AG04450 (cell line): ENCODE data around the gene GAR1. TPM values are rescaled to one million over a fixed set of nuclear protein-coding genes. Genes with fewer than 3 reads are reported as not detected.

Experiments used
- CTCF ChIA-PET: fragments of 300-600, 350-600 bp; formaldehyde crosslinking; extraction: SDS; loops from one replicate; lab custom pipeline; 2022; ENCODE audit warnings: antibody characterized with exemption, inconsistent platforms; lab: Charles Lee
- POLR2A ChIA-PET: fragments of 350-600 bp; formaldehyde crosslinking; extraction: SDS; loops from one replicate; lab custom pipeline; 2021; ENCODE audit warnings: antibody characterized with exemption, inconsistent platforms; lab: Yijun Ruan, JAX
- DNase-seq: peaks from one replicate; pipeline ENCODE4 v3.0.0-alpha.2; 2011; ENCODE audit warnings: low read depth, low spot score
- H3K27ac ChIP-seq: one replicate; pipeline ENCODE4 v1.5.1; 2012; ENCODE audit warnings: low read depth, low read length, control low read depth
- H3K27me3 ChIP-seq: one replicate; pipeline ENCODE4 v1.6.0; 2012; ENCODE audit warnings: low read length; ENCODE audit not compliant: control insufficient read depth, insufficient read depth
- H3K4me3 ChIP-seq: 2 replicates; pipeline ENCODE4 v1.5.1; 2011; ENCODE audit warnings: mild to moderate bottlenecking, low read depth, low read length, control low read depth
- H3K9me3 ChIP-seq: 2 replicates; pipeline ENCODE4 v1.5.1; 2012; ENCODE audit warnings: low read length; ENCODE audit not compliant: control insufficient read depth, insufficient read depth
- polyA plus RNA-seq: library from polyadenylated mRNA; depleted of rRNA; stranded (reverse); fragments of >200 nt; gene quantifications from 2 replicates; pipeline ENCODE4 v1.2.3, GENCODE V29; 2011
- TF ChIP-seq, protein P1 (sequence below): IDR thresholded peaks from 2 replicates; pipeline ENCODE4 v1.5.1; 2011; ENCODE audit warnings: low read depth, low read length, control low read depth, inconsistent platforms

Gene GAR1
- polyA plus RNA-seq, 1 experiment, result 23.7 TPM

DNA sequence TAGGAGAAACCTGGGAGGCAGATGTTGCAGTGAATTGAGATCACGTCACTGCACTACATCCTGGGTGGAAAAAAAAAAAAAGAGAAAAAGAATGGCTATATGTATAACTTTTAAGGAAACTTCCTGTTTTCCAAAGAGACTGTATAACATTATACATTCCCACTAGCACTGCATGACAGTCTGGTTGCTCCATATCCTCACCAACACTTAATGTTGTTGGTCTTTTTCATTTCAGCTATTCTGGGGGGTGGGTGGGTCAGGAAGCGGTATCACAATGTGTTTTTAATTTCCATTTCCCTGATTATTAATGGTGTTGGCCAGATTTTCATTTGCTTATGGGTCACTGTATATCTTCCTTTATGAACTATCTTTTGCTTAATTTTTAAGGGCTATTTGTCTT lies 45.7 kb downstream of the GAR1 start:
- POLR2A ChIA-PET, result no interaction called here
- Histone ChIP-seq H3K9me3 (no peaks in the 10 kb centered on the region), H3K27ac (no peak overlapping the region), H3K4me3 (no peak overlapping the region), H3K27me3 (no peaks in the 10 kb centered on the region)
- TF ChIP-seq, protein P1, sequence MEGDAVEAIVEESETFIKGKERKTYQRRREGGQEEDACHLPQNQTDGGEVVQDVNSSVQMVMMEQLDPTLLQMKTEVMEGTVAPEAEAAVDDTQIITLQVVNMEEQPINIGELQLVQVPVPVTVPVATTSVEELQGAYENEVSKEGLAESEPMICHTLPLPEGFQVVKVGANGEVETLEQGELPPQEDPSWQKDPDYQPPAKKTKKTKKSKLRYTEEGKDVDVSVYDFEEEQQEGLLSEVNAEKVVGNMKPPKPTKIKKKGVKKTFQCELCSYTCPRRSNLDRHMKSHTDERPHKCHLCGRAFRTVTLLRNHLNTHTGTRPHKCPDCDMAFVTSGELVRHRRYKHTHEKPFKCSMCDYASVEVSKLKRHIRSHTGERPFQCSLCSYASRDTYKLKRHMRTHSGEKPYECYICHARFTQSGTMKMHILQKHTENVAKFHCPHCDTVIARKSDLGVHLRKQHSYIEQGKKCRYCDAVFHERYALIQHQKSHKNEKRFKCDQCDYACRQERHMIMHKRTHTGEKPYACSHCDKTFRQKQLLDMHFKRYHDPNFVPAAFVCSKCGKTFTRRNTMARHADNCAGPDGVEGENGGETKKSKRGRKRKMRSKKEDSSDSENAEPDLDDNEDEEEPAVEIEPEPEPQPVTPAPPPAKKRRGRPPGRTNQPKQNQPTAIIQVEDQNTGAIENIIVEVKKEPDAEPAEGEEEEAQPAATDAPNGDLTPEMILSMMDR, result no peak
- CTCF ChIA-PET, result no interaction called here
- DNase-seq, result no peak

DNA sequence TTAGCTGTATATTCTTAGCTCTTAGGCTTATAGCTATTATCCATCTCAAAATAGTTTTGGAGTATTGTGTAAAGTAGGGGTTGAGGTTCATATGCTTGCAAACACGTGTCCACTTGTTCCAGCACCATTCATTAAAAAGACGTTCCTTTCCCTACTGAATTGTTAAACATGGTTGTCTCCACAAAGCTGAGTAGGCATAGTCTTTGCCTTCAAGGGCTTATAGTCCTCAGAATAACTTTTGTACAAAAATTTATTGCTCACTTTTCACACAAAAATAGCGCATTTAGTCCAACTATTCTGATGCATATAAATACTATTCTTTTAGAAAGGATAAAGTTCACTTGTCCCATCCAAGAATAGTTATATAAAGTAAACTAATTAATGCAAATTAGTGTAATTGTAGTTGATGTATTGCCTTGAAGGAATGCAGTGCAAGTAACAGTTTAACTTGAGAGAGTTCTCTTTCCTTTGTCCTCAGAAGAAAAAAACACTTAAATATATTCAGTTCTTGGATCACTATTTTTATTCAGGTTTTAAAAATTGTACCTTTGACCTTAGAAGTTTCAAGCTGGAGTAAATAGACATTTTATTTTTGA lies 46.5 kb downstream of the GAR1 start:
- no peak overlapping the region for H3K27ac ChIP-seq
- no peak for DNase-seq
- TF ChIP-seq, protein P1, result no peak
- CTCF ChIA-PET, result no interaction called here
- no peak overlapping the region for H3K4me3 ChIP-seq
- POLR2A ChIA-PET, result no interaction called here
- no peaks in the 10 kb centered on the region for H3K27me3 ChIP-seq
- H3K9me3 ChIP-seq, result no peaks in the 10 kb centered on the region

DNA sequence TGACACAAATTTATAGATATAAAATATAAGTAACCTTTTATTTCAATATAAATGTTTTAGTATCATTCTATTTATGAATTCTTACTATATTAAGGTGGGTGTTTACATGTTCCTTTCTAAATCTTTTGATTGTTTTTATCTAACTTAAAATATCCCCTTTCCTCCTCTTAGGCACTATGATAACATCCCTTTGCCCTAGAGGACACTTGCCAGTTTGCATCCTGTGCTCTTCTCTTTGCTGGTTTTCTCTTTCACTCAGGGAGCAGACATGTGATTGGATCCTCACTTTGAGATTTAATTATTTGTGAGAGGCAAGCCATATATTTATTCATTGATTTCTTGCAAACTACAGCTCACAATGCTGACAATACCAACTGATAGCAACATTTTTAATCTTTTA lies 48.6 kb downstream of the GAR1 start:
- ChIA-PET CTCF (no interaction called here), POLR2A (no interaction called here)
- no peak overlapping the region for H3K27ac ChIP-seq
- TF ChIP-seq, protein P1, result no peak
- H3K4me3 ChIP-seq, result no peak overlapping the region
- H3K9me3 ChIP-seq, result no peaks in the 10 kb centered on the region
- no peak for DNase-seq
- no peaks in the 10 kb centered on the region for H3K27me3 ChIP-seq

DNA sequence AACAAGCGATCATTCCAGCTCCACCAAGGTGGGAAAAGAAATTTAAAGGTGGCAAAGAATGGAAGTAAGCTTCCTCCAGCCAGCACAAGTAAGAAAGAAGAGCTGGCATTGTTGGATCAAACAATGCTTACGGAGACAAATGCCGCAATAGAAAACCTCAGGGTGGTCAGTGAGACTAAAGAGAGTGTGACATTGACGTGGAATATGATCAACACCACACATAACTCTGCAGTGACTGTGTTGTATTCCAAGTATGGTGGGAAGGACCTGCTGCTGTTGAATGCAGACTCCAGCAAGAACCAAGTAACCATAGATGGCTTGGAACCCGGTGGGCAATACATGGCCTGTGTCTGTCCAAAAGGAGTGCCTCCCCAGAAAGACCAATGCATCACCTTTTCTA lies 54.5 kb downstream of the GAR1 start:
- Histone ChIP-seq H3K4me3 (no peak overlapping the region), H3K9me3 (no peaks in the 10 kb centered on the region), H3K27ac (no peak overlapping the region), H3K27me3 (no peaks in the 10 kb centered on the region)
- DNase-seq, result no peak
- TF ChIP-seq, protein P1, result no peak
- ChIA-PET CTCF (no interaction called here), POLR2A (no interaction called here)

DNA sequence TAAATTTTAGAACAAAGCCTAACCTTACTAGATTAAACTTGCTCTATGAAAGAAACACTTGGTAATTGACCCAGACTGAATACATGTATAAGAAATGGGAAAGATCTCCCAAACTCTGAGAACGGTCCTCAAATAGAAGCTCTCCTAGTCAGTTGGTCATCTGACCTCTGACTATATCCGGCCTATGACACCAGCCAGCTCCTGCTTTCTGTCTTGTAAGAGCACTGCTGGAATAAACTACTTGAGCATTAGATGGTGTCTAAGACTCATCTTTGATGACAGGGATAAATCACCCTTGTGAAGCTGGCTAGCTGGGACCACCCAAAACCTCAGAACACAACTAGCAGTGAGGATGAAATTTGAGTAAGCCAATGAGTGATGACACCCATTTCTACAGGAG lies 56.5 kb downstream of the GAR1 start:
- TF ChIP-seq, protein P1, result no peak
- Histone ChIP-seq H3K9me3 (no peaks in the 10 kb centered on the region), H3K27ac (no peak overlapping the region), H3K27me3 (no peaks in the 10 kb centered on the region), H3K4me3 (no peak overlapping the region)
- no peak for DNase-seq
- ChIA-PET POLR2A (no interaction called here), CTCF (no interaction called here)
